NCI-H510A treated with DMSO at 0.1 percent for 48 hours (cell line): ENCODE results near the gene TMEM218.
"Not testable (repeated sequence)": the region's sequence is repeated elsewhere in the genome, so short reads cannot be mapped to it uniquely, and the experiment has no call there.

Experiments
- DNase-seq: peaks from one replicate; lab custom pipeline; 2025; lab: John Stamatoyannopoulos, UW

TMEM218 gene

GRCh38 chr11:125090151-125090550, 21.3 kb downstream of the TMEM218 start:
- DNase-seq, result not testable (repeated sequence)

DNA sequence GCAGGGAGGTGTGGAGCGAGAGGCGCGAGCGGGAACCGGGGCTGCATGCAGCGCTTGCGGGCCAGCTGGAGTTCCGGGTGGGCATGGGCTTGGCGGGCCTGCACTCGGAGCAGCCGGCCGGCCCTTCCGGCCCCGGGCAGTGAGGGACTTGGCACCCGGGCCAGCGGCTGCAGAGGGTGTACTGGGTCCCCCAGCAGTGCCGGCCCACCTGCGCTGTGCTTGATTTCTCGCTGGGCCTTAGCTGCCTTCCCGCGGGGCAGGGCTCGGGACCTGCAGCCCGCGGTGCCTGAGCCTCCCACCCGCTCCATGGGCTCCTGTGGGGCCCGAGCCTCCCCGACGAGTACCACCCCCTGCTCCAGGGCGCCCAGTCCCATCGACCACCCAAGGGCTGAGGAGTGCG, 21.9 kb downstream of the TMEM218 start:
- DNase-seq, result not testable (repeated sequence)

DNA sequence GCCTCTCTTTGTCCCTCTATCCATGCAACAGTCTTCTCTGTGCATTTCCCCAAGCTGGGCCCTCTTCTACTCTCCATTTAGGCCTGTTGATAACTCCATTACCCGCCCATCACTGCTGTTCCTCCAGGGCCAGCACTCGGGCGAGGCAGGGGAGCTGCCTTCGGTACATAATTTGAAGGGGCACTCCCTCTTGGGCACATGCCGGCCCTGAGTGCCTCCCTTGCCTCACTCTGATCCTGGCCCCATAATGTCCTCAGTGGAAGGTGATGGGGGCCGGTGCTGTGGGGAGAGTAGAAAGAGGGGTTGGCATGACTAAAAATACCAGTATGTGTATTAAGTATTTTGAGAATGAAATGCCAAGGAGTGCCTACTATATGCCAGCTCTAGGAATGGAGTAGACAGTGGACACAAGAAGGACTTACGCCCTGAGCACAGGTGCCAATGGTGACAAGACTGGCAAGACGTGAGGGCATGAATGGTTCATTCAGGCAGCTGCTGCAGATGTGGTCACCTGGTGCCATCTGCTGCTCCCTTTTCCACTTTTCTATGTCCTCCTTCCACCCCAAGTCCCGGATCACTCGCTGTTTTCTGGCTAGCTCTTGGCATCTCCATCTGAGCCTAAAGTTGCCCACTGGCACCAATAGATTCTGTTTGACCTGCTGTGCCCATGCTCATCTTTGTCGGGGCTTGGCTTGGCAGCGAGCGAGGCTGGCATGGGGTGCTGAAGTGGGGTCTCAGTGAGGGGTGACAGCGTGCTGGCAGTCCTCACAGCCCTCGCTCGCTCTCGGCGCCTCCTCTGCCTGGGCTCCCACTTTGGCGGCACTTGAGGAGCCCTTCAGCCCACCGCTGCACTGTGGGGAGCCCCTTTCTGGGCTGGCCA, 22.6 kb downstream of the TMEM218 start:
- DNase-seq, result no peak

DNA sequence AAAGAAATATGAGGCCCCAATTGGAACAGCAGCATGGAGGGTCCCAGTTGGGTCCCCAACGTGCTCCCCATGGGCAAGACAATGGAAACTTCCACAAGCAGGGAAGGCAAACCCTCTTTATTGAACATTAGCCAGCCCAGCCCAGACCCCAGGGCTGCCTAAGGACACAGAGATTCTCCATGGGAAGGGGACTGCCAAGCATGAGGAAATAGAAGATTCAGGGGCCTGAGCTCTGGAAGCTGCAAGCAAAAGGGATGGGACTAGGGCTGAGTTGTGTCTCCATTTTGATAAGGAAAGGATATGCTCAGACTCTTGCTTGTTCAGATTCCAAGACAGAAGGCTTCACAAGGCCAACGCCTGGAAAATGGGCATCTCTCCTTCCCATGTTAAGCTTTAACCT, 23.3 kb downstream of the TMEM218 start:
- no peak for DNase-seq

- DNase-seq, result no peak
Measured at GRCh38 chr11:125086633-125087296, 24.7 kb downstream of the TMEM218 start.

DNA sequence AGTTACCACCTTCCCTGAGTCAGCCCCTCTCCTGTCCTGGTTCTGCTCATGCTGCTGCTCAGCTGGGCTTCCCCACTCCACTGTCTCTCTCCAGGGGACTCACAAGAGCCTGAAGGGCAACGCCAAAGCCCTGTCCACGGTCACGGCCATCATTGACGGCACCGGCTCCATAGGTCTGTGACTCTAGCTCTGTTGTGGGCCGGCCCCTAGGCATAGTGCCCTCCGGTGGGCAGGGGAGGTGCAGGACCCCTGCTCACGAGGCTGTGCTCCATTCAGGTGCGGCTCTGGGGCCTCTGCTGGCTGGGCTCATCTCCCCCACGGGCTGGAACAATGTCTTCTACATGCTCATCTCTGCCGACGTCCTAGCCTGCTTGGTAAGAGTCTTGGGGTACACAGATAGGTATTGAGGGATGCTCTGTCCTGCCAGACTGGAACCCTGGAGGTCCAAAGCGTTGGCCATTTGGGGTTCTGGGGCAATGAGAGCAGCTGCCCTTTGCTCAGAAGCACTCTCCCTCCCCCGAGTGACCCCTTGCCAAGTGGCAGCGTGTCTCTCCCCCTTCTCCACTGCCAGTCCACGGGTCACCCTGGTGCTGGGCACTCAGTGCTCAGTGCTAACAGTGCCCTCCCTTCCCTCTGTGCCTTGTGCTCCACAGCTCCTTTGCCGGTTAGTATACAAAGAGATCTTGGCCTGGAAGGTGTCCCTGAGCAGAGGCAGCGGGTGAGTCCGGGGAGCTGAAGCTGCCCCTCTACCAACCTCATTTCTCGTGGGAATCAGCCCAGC, 25.9 kb downstream of the TMEM218 start:
- DNase-seq, result no peak

- no peak for DNase-seq
Measured at GRCh38 chr11:125084761-125085231, 26.6 kb downstream of the TMEM218 start.

- DNase-seq, result no peak
Measured at GRCh38 chr11:125084057-125084416, 27.4 kb downstream of the TMEM218 start.

GRCh38 chr11:125083312-125084056, 27.9 kb downstream of the TMEM218 start:
- DNase-seq, result no peak

DNA sequence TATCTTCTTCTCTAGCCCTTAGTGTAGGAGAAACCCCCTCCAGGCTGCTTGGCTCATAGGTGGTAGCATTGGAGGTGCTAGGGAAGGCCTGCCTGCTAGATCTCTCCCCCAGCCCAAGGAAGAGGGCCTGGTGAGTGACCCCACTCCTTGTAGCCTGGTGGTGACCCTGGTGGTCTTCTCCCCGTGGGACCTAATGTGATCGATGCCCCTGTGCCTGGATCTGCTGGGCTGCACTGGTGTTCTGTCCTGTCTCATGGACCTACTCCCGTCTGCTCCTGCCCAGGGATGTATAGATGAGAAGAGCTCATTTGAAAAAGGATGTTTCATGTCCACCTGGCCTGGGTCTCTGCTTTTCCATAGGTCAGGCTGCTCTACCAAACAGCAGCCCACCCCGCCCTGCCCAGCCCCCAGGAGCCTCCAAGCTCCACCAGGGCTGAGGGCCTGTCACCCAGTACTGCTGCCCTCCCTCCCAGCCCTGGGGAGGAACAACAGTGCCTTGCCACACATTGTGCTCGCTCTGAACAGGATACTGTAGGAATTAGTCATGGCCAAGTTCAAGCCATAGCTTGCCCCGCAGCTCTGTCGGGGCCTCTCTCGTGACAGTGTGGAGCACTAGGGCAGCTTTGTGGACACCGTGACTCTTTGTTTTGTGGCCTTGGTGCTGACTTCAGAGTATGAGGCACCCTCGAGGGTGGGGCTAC, 28.7 kb downstream of the TMEM218 start:
- no peak for DNase-seq

GRCh38 chr11:125082040-125082439, 29.4 kb downstream of the TMEM218 start:
- DNase-seq, result no peak

GRCh38 chr11:125081098-125081798, 30.2 kb downstream of the TMEM218 start:
- DNase-seq, result no peak

- DNase-seq, result no peak
Measured at GRCh38 chr11:125080531-125080911, 30.9 kb downstream of the TMEM218 start.

- no peak for DNase-seq
Measured at GRCh38 chr11:125079878-125080530, 31.4 kb downstream of the TMEM218 start.

- no peak for DNase-seq
Measured at GRCh38 chr11:125079151-125079877, 32.1 kb downstream of the TMEM218 start.

DNA sequence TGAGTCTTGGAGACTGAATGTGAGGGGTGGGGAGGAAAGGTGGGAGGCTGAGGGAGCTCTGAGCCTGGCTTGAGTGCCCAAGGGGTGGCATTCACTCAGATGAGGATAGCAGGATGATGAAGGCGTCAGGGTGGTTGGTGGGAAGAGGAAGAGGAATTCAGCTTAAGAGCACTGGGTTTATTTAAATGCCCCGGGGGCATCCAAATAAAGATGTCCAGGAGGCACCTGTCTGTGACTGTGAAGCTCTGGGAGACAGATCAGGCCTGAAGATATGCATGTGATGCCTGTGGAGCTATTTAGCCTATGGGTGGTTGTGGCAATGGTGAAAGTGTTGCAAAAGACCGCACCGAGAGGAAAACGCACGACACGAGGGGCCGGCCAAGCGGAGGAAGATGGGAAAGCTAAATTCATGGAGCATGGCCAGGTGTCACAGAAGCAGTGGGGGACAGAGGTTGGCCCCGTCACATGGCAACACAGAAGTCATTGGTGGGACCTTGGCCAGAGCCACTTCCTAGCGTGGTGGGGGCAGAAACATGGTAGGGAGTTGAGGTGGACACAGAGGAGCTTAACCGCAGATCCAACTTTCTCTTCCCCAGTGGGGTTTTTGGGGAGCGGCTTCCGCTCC, 32.8 kb downstream of the TMEM218 start:
- no peak for DNase-seq

DNA sequence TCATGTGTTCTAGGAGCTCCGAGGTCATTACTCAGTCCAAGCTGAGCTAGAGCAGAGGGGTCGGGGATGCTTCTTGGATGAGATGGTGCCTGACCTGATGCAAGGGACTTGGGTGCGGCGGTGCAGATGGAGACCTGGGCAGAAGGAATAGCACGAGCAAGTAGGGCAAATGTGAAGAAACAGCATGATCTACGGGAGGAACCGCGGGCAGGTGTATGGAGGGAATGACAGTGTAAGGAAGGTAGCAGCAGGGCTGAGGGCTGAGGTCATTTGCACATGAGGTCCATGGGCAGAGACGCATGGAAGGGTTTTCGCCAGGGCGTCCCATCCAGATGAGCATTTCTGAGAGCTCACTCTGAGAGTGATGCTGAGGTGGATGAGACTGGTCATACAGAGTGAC, 33.4 kb downstream of the TMEM218 start:
- DNase-seq, result no peak

DNA sequence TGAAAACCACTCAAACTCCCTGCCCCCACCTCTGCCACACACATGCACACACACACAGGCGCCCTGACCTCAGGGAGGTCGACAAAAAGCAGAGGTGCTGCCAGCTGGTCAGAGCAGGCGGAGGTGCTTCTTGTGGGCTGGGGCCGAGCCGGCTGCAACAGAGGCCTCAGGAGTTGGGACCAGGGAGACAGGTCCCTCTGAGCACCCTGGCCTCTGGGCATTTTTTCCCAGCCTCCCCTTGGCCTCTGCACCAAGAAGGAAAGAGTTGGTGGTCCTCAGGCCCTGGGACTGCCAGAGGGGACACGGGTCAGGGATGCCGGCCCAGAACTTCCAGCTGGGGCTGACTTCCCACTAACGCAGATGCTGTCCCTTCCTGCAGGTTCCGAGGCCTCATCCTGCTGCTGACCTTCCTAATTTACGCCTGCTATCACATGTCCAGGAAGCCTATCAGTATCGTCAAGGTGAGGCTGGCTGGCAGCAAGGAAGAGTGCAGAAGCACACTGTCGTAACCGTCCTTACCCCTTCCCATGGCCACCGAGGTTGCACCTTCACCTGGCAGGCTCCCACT, 35.0 kb downstream of the TMEM218 start:
- no peak for DNase-seq

DNA sequence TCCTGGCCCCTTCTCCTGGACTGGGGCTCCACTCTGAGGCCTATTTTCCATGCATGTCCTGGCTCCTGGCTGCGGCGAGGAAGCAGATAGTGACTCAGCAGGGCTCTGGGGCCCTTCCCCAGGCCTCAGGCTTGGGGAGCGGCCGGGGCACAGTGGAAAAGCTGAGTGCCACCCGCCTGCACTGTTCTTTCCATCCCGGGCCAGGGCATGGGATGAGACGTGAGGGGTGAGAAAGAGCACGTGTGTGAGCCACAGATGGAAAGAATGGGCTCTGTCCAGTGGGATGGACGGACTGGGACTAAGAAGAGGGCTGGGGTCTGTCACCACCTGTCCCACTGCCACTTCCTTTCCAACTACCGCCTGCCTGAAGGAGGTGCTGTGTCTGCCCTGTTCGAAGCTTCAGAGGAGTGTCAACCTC, 35.5 kb downstream of the TMEM218 start:
- DNase-seq, result no peak
